Mesenchymal stem cell (in vitro differentiated cells and primary cell): Measurements from ENCODE around the gene NUP43.
A peak's percentile ranks its signal among the peaks of the same experiment; 100 is the strongest.

Experiments used
- DNase-seq: peaks from one replicate; pipeline ENCODE4 v3.0.0-alpha.2; 2013
- H2AFZ ChIP-seq: one replicate; pipeline ENCODE4 v1.6.1; 2013; ENCODE audit warnings: low read depth, mild to moderate bottlenecking, control low read depth, inconsistent platforms, low read length, moderate library complexity
- H2AK5ac ChIP-seq: 2 replicates; pipeline ENCODE4 v1.6.1; 2013; ENCODE audit warnings: low read length, moderate library complexity, mild to moderate bottlenecking, inconsistent platforms; ENCODE audit not compliant: severe bottlenecking
- H2BK120ac ChIP-seq: one replicate; pipeline ENCODE4 v1.6.1; 2013; ENCODE audit warnings: low read depth, mild to moderate bottlenecking, inconsistent platforms, low read length, moderate library complexity
- H2BK12ac ChIP-seq, 2 experiments: one replicate each; pipeline ENCODE4 v1.6.1; 2013; ENCODE audit warnings: inconsistent platforms in 2 of 2, low read length in 2 of 2, mild to moderate bottlenecking in 2 of 2, moderate library complexity in 2 of 2, control low read depth in 1 of 2
- H2BK15ac ChIP-seq: one replicate; pipeline ENCODE4 v1.6.1; 2013; ENCODE audit warnings: mild to moderate bottlenecking, low read depth, inconsistent platforms; ENCODE audit not compliant: poor library complexity, severe bottlenecking
- H2BK5ac ChIP-seq: 2 replicates; pipeline ENCODE4 v1.6.1; 2013; ENCODE audit warnings: low read depth, mild to moderate bottlenecking, low read length, control low read depth, inconsistent platforms; ENCODE audit not compliant: poor library complexity, severe bottlenecking
- H3K14ac ChIP-seq, 2 experiments: one replicate each; pipeline ENCODE4 v1.6.1; 2013; ENCODE audit warnings: inconsistent platforms in 2 of 2, low read length in 2 of 2, control low read depth in 1 of 2, mild to moderate bottlenecking in 1 of 2, moderate library complexity in 1 of 2
- H3K18ac ChIP-seq, 2 experiments: one replicate each; pipeline ENCODE4 v1.6.1; 2013; ENCODE audit warnings: inconsistent platforms in 2 of 2, low read length in 2 of 2, control low read depth in 1 of 2, low read depth in 1 of 2, mild to moderate bottlenecking in 1 of 2
- H3K23ac ChIP-seq, 2 experiments: one replicate each; pipeline ENCODE4 v1.6.1; 2013; ENCODE audit warnings: inconsistent platforms in 2 of 2, low read length in 2 of 2, mild to moderate bottlenecking in 2 of 2, moderate library complexity in 2 of 2, control low read depth in 1 of 2
- H3K27ac ChIP-seq: 2 replicates; pipeline ENCODE4 v1.5.1; 2013; ENCODE audit warnings: mild to moderate bottlenecking, moderate library complexity, low read length, control low read depth, inconsistent platforms; ENCODE audit not compliant: poor library complexity, severe bottlenecking
- H3K27me3 ChIP-seq, 2 experiments: 2 replicates each; pipeline versions ENCODE4 v1.6.1 to v1.7.0; 2013; ENCODE audit warnings: low read length in 2 of 2, mild to moderate bottlenecking in 2 of 2, moderate library complexity in 2 of 2, control low read depth in 1 of 2, inconsistent platforms in 1 of 2; ENCODE audit not compliant: control insufficient read depth in 1 of 2, insufficient read depth in 1 of 2
- H3K36me3 ChIP-seq, 2 experiments: 2 replicates each; pipeline versions ENCODE4 v1.6.1 to v1.7.0; 2013; ENCODE audit warnings: low read length in 2 of 2, control low read depth in 1 of 2, inconsistent platforms in 1 of 2, low read depth in 1 of 2, mild to moderate bottlenecking in 1 of 2; ENCODE audit not compliant: insufficient read depth in 2 of 2, control insufficient read depth in 1 of 2
- H3K4ac ChIP-seq, 2 experiments: one replicate each; pipeline ENCODE4 v1.6.1; 2013; ENCODE audit warnings: inconsistent platforms in 2 of 2, low read length in 2 of 2, mild to moderate bottlenecking in 2 of 2, moderate library complexity in 2 of 2, control low read depth in 1 of 2, low read depth in 1 of 2
- H3K4me1 ChIP-seq: 2 replicates; pipeline ENCODE4 v1.6.1; 2013; ENCODE audit warnings: low read depth, low read length, control low read depth; ENCODE audit not compliant: control insufficient read depth, insufficient read depth
- H3K4me2 ChIP-seq: 2 replicates; pipeline ENCODE4 v1.6.1; 2013; ENCODE audit warnings: low read length, mild to moderate bottlenecking, inconsistent platforms; ENCODE audit not compliant: poor library complexity, severe bottlenecking
- H3K4me3 ChIP-seq, 2 experiments: 2 replicates each; pipeline versions ENCODE4 v1.5.1 to v1.7.0; 2013; ENCODE audit warnings: low read length in 2 of 2, mild to moderate bottlenecking in 2 of 2, control low read depth in 1 of 2, low read depth in 1 of 2; ENCODE audit not compliant: insufficient read depth in 1 of 2
- H3K79me1 ChIP-seq: replicated peaks from 2 replicates; pipeline ENCODE4 v1.6.1; 2013; ENCODE audit warnings: mild to moderate bottlenecking, control low read depth, low read length, inconsistent platforms; ENCODE audit not compliant: poor library complexity, severe bottlenecking
- H3K9ac ChIP-seq: 2 replicates; pipeline ENCODE4 v1.7.0; 2013; ENCODE audit warnings: mild to moderate bottlenecking, low read length, moderate library complexity
- H3K9me3 ChIP-seq: 2 replicates; pipeline ENCODE4 v1.7.0; 2013; ENCODE audit warnings: mild to moderate bottlenecking, low read length; ENCODE audit not compliant: control insufficient read depth
- H4K8ac ChIP-seq: one replicate; pipeline ENCODE4 v1.6.1; 2013; ENCODE audit warnings: inconsistent platforms, mild to moderate bottlenecking, low read length, moderate library complexity
- H4K91ac ChIP-seq: one replicate; pipeline ENCODE4 v1.6.1; 2013; ENCODE audit warnings: mild to moderate bottlenecking, low read length, inconsistent platforms
- WGBS: methylation state at CpG from one replicate; pipeline ENCODE4 v1.1.7; 2013; ENCODE audit warnings: mixed read lengths; 5-methylcytosine and 5-hydroxymethylcytosine counted together

NUP43 gene

GRCh38 chr6:149769676-149770075 lies 23.3 kb upstream of the NUP43 start:
- Histone ChIP-seq H3K14ac (no peak overlapping the region), H2BK120ac (no peak overlapping the region), H2BK15ac (no peak overlapping the region), H3K4me1 (peaks cover 4% of the 10 kb centered on the region), H3K4me3 (no peak overlapping the region), H3K4ac (no peak overlapping the region), H3K23ac (no peak overlapping the region), H3K9ac (no peak overlapping the region), H3K27ac (no peak overlapping the region), H3K4me2 (no peak overlapping the region), H3K9me3 (peaks cover 12% of the 10 kb centered on the region), H3K36me3 (peaks cover 21 to 49% of the 10 kb centered on the region in 2 experiments), H2BK5ac (no peak overlapping the region), H4K91ac (no peak overlapping the region), H3K18ac (peak overlapping the region in 1 of 2 experiments; percentile 21), H3K27me3 (no peaks in the 10 kb centered on the region), H2AK5ac (no peak overlapping the region), H2AFZ (no peak overlapping the region), H2BK12ac (no peak overlapping the region), H3K79me1 (peaks cover 11% of the 10 kb centered on the region), H4K8ac (peak overlapping the region; percentile 23)
- DNase-seq = no peak
- 100% methylated on average over 2 of the region's 2 CpGs for WGBS

DNA sequence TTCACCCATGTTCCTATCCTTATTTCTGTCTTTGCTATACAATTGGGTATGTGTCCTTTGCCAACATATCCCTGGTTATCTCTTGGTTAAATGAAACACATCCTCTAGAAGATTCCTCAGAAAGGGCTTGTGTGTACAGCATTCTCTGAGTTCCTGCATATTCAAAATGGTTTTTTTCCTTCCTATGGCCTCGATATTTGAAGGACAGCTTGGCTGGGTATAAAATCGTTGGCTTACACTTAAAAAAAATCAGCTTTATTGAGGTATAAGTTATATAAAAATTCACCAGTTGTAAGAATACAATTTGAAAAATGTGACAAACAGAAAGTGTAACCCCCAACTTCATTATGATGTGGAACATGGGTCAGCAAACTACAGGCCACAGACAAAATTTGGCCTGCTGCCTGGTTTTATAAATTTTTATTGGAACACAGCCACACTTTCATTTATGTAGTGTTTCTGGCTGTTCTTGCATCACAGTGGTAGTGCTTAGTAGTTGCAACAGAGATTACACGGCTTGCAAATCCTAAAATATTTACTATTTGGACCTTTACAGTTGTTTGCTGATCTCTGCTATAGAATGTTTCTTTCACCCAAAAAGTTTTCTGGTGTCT lies 19.9 kb upstream of the NUP43 start:
- Histone ChIP-seq H3K14ac (no peak overlapping the region), H3K79me1 (peaks cover 7% of the 10 kb centered on the region), H2AK5ac (no peak overlapping the region), H2AFZ (no peak overlapping the region), H3K9me3 (peaks cover 12% of the 10 kb centered on the region), H3K36me3 (peaks cover 11 to 23% of the 10 kb centered on the region in 2 experiments), H3K4me1 (peaks cover 4% of the 10 kb centered on the region), H3K4me3 (peak overlapping the region in 1 of 2 experiments; percentile 24), H3K23ac (no peak overlapping the region), H3K18ac (no peak overlapping the region), H2BK120ac (no peak overlapping the region), H4K91ac (no peak overlapping the region), H2BK5ac (no peak overlapping the region), H4K8ac (no peak overlapping the region), H3K27me3 (no peaks in the 10 kb centered on the region), H2BK12ac (no peak overlapping the region), H3K27ac (no peak overlapping the region), H2BK15ac (no peak overlapping the region), H3K9ac (peak overlapping the region; percentile 53), H3K4me2 (no peak overlapping the region), H3K4ac (no peak overlapping the region)
- WGBS = 100% methylated on average over 1 of the region's 3 CpGs
- no peak for DNase-seq

DNA sequence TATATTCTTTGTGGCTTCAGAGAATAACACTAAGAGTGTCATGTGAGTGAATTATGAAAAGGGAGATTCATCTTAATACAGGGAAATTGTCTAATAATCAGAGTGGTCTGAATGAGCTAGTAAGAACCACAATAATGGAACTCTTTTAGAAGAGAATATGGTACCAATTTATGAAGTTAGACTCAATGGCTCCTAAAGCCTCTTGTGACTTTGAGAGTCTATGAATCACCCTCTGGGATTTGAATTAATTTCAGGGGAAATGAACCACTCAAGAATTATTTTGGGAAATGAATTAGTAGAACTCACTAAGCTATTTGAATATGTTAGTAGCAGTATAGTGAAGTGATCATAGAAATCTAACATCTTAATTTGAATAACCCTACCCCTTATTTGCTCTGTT lies 17.5 kb upstream of the NUP43 start:
- no peak overlapping the region for H2BK15ac ChIP-seq
- H2BK12ac ChIP-seq = no peak overlapping the region
- DNase-seq = no peak
- H3K4me3 ChIP-seq = no peak overlapping the region
- H3K27ac ChIP-seq = no peak overlapping the region
- H3K4me2 ChIP-seq = no peak overlapping the region
- H2BK5ac ChIP-seq = no peak overlapping the region
- H2AFZ ChIP-seq = no peak overlapping the region
- no peak overlapping the region for H2BK120ac ChIP-seq
- no peak overlapping the region for H4K91ac ChIP-seq
- no peak overlapping the region for H4K8ac ChIP-seq
- H3K9ac ChIP-seq = peak overlapping the region; percentile 79
- peaks cover 11 to 23% of the 10 kb centered on the region in 2 experiments for H3K36me3 ChIP-seq
- H3K4ac ChIP-seq = no peak overlapping the region
- H3K18ac ChIP-seq = no peak overlapping the region
- no peak overlapping the region for H3K14ac ChIP-seq
- no peak overlapping the region for H2AK5ac ChIP-seq
- peaks cover 9% of the 10 kb centered on the region for H3K79me1 ChIP-seq
- H3K9me3 ChIP-seq = peaks cover 12% of the 10 kb centered on the region
- no peaks in the 10 kb centered on the region for H3K27me3 ChIP-seq
- H3K23ac ChIP-seq = no peak overlapping the region
- peaks cover 4% of the 10 kb centered on the region for H3K4me1 ChIP-seq

- Histone ChIP-seq H3K79me1 (peaks cover 6% of the 10 kb centered on the region), H2BK15ac (no peak overlapping the region), H3K36me3 (peaks cover 7 to 20% of the 10 kb centered on the region in 2 experiments), H3K27ac (no peak overlapping the region), H2AK5ac (no peak overlapping the region), H3K23ac (no peak overlapping the region), H2BK120ac (no peak overlapping the region), H4K91ac (no peak overlapping the region), H2BK12ac (no peak overlapping the region), H3K4me2 (no peak overlapping the region), H3K14ac (no peak overlapping the region), H4K8ac (no peak overlapping the region), H3K4ac (no peak overlapping the region), H3K4me1 (no peaks in the 10 kb centered on the region), H3K18ac (no peak overlapping the region), H3K4me3 (no peak overlapping the region), H2AFZ (no peak overlapping the region), H3K9ac (no peak overlapping the region), H3K27me3 (no peaks in the 10 kb centered on the region), H2BK5ac (no peak overlapping the region), H3K9me3 (peaks cover 10% of the 10 kb centered on the region)
- DNase-seq = no peak
- no CpG with 5 or more reads among the region's 1 CpG for WGBS
These were observed 15.1 kb upstream of the NUP43 start for GRCh38 chr6:149761438-149761837.
